Chondrocyte (in vitro differentiated cells): ENCODE measurements around the gene DHX35. TPM values are rescaled to one million over a fixed set of nuclear protein-coding genes. Genes with fewer than 3 reads are reported as not detected.

Source experiments
- DNase-seq: peaks from one replicate; pipeline ENCODE4 v3.0.0; 2021; ENCODE audit warnings: mixed read lengths, low spot score
- H3K27ac Mint-ChIP-seq: one replicate; pipeline ENCODE4 v1.8.0; 2021; ENCODE audit warnings: mild to moderate bottlenecking, moderate library complexity, mixed read lengths; ENCODE audit not compliant: unreplicated experiment
- H3K27me3 Mint-ChIP-seq: 2 replicates; pipeline ENCODE4 v1.8.0; 2021; ENCODE audit warnings: low read depth, mixed read lengths
- H3K36me3 Mint-ChIP-seq: 2 replicates; pipeline ENCODE4 v1.8.0; 2021; ENCODE audit warnings: low read depth, mixed read lengths
- H3K4me1 Mint-ChIP-seq: 2 replicates; pipeline ENCODE4 v1.8.0; 2021; ENCODE audit warnings: low read depth, mild to moderate bottlenecking, mixed read lengths
- H3K4me3 Mint-ChIP-seq: one replicate; pipeline ENCODE4 v1.8.0; 2021; ENCODE audit warnings: mild to moderate bottlenecking, moderate library complexity, mixed read lengths; ENCODE audit not compliant: unreplicated experiment
- H3K9me3 Mint-ChIP-seq: 2 replicates; pipeline ENCODE4 v1.8.0; 2021; ENCODE audit warnings: low read depth, mixed read lengths
- total RNA-seq: library from RNA; stranded (reverse); gene quantifications from 3 replicates; pipeline ENCODE4 v1.2.1, GENCODE V29; 2021
- TF ChIP-seq, protein P1 (sequence below): fragments of 200-600 bp; sonication (generic); IDR thresholded peaks from 2 replicates; pipeline ENCODE4 v1.5.0; 2021; ENCODE audit warnings: antibody characterized with exemption, mild to moderate bottlenecking, moderate library complexity

The DHX35 gene
- total RNA-seq, 1 donor from 2014 or later: 7.8 TPM

- H3K4me3 Mint-ChIP-seq: no peak overlapping the region
- H3K27ac Mint-ChIP-seq: no peak overlapping the region
- TF ChIP-seq, protein P1, sequence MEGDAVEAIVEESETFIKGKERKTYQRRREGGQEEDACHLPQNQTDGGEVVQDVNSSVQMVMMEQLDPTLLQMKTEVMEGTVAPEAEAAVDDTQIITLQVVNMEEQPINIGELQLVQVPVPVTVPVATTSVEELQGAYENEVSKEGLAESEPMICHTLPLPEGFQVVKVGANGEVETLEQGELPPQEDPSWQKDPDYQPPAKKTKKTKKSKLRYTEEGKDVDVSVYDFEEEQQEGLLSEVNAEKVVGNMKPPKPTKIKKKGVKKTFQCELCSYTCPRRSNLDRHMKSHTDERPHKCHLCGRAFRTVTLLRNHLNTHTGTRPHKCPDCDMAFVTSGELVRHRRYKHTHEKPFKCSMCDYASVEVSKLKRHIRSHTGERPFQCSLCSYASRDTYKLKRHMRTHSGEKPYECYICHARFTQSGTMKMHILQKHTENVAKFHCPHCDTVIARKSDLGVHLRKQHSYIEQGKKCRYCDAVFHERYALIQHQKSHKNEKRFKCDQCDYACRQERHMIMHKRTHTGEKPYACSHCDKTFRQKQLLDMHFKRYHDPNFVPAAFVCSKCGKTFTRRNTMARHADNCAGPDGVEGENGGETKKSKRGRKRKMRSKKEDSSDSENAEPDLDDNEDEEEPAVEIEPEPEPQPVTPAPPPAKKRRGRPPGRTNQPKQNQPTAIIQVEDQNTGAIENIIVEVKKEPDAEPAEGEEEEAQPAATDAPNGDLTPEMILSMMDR: no peak
- no peak for DNase-seq
- peaks cover 5% of the 10 kb centered on the region for H3K9me3 Mint-ChIP-seq
- H3K27me3 Mint-ChIP-seq: peaks cover 31% of the 10 kb centered on the region
- H3K36me3 Mint-ChIP-seq: no peaks in the 10 kb centered on the region
- H3K4me1 Mint-ChIP-seq: no peaks in the 10 kb centered on the region
Observed at GRCh38 chr20:39076958-39077357, 114.8 kb downstream of the DHX35 start.

DNA sequence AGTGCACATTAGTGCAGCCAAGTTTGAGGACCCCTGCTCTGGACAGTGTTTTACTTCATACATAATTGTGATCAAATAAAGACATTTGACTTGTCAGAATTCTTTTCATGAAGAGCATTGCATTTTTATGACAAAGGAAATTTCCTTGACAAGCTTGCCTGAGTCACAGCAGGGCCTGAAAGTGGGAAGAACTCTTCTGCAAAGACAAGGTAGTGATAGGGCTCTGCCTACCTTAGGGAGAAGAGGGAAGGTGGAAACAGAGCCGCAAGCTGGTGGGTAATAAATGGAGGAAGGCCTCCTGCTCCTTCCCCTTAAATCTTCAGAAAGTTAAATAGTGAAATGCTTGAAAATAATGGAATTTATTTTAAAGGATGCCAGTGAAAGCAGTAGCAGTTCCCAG is 118.2 kb downstream of the DHX35 start:
- H3K27me3 Mint-ChIP-seq: peaks cover 46% of the 10 kb centered on the region
- H3K9me3 Mint-ChIP-seq: peaks cover 5% of the 10 kb centered on the region
- H3K27ac Mint-ChIP-seq: no peak overlapping the region
- no peak for DNase-seq
- TF ChIP-seq, protein P1: no peak
- no peaks in the 10 kb centered on the region for H3K36me3 Mint-ChIP-seq
- no peaks in the 10 kb centered on the region for H3K4me1 Mint-ChIP-seq
- no peak overlapping the region for H3K4me3 Mint-ChIP-seq

DNA sequence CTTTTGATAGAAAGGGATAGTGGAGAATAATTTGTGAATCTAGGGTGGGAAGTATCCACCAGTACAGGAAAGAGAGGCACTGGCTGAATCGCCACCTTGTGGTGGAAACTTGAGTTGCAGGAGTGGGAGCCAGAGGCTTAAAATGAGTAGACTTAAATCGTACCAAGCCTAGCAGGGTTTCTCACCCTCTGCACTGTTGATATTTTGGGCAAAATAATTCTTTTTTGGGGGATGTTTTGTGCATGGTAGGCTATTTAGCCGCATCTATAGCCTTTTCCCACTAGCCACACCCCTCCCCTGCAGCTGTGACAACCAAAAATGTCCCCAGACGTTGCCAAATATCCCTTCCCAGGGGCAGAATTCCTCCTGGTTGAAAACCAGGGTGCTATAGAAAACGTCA is 119.1 kb downstream of the DHX35 start:
- no peaks in the 10 kb centered on the region for H3K36me3 Mint-ChIP-seq
- no peaks in the 10 kb centered on the region for H3K4me1 Mint-ChIP-seq
- H3K27ac Mint-ChIP-seq: no peak overlapping the region
- TF ChIP-seq, protein P1: peak; percentile 89
- DNase-seq: no peak
- H3K4me3 Mint-ChIP-seq: no peak overlapping the region
- H3K27me3 Mint-ChIP-seq: peaks cover 41% of the 10 kb centered on the region
- peaks cover 9% of the 10 kb centered on the region for H3K9me3 Mint-ChIP-seq

GRCh38 chr20:39082622-39083398 is 120.7 kb downstream of the DHX35 start:
- TF ChIP-seq, protein P1: no peak
- Mint-ChIP-seq H3K4me1 (no peaks in the 10 kb centered on the region), H3K27ac (no peak overlapping the region), H3K36me3 (no peaks in the 10 kb centered on the region), H3K27me3 (peaks cover 32% of the 10 kb centered on the region), H3K4me3 (no peak overlapping the region), H3K9me3 (peaks cover 9% of the 10 kb centered on the region)
- DNase-seq: no peak

DNA sequence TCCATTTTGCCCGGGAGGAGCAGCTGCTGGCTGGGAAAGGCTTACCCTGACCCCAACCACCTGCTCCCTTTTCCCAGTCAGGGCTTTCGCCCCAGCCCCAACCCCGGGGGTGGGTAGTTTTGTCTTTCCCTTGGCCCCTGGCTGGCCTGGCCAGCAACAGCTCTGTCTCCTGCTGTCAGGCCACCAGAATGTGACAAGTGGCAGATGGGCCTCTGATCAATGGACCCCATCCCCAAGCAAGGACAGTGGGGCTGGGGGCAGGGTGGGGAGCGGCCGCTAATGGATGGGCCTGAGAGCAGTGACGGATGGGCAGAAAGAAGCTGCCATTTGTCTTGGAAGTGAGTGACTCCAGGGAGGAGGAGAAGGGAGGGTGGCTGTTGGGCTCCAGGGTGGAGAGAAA is 121.6 kb downstream of the DHX35 start:
- Mint-ChIP-seq H3K27ac (no peak overlapping the region), H3K27me3 (peaks cover 28% of the 10 kb centered on the region), H3K9me3 (peaks cover 9% of the 10 kb centered on the region), H3K36me3 (no peaks in the 10 kb centered on the region), H3K4me1 (no peaks in the 10 kb centered on the region), H3K4me3 (no peak overlapping the region)
- DNase-seq: no peak
- TF ChIP-seq, protein P1: no peak
